ENCODE data around the gene NDRG2. TPM values are rescaled to one million over a fixed set of nuclear protein-coding genes. Genes with fewer than 3 reads are reported as not detected.

NDRG2 gene
- total RNA-seq, 1 donor from 2014 or later, result 2.1 TPM

- TF ChIP-seq CTCF (IDR thresholded peaks at IDR 0.05), result no peak
- intact Hi-C loops (cut with micrococcal nuclease), result no loop called here
- ATAC-seq (ENCODE audit: low read depth) (no peak), DNase-seq (no peak)
- H3K9me3 Mint-ChIP-seq, result no peaks in the 10 kb centered on the region
- no peaks in the 10 kb centered on the region for H3K36me3 Mint-ChIP-seq (ENCODE audit: low read depth)
- no peaks in the 10 kb centered on the region for H3K4me1 Mint-ChIP-seq
- H3K27ac Mint-ChIP-seq, result no peak overlapping the region
- POLR2A ChIA-PET, result no interaction called here
- H3K27me3 Mint-ChIP-seq, result peaks cover 3% of the 10 kb centered on the region
- no peak overlapping the region for H3K4me3 Mint-ChIP-seq
- CTCF ChIA-PET, result no interaction called here
These were observed 28.6 kb upstream of the NDRG2 start for GRCh38 chr14:21053184-21054122.

GRCh38 chr14:21050597-21050996 lies 25.7 kb upstream of the NDRG2 start:
- Mint-ChIP-seq H3K36me3 (ENCODE audit: low read depth) (no peaks in the 10 kb centered on the region), H3K27ac (no peak overlapping the region), H3K4me3 (no peak overlapping the region), H3K9me3 (no peaks in the 10 kb centered on the region), H3K4me1 (no peaks in the 10 kb centered on the region), H3K27me3 (peaks cover 6% of the 10 kb centered on the region)
- ChIA-PET POLR2A (no interaction called here), CTCF (interaction anchor here (1.2 kb wide), 1 partner anchor 36 kb away, joined by 3 read pairs; no protein-coding TSS in a partner anchor)
- no peak for DNase-seq
- no peak for ATAC-seq (ENCODE audit: low read depth)
- no peak for TF ChIP-seq CTCF (IDR thresholded peaks at IDR 0.05)
- intact Hi-C loops (cut with micrococcal nuclease), result no loop called here

- no peaks in the 10 kb centered on the region for H3K36me3 Mint-ChIP-seq (ENCODE audit: low read depth)
- no peak for DNase-seq
- no peaks in the 10 kb centered on the region for H3K4me1 Mint-ChIP-seq
- no peak for TF ChIP-seq CTCF (IDR thresholded peaks at IDR 0.05)
- ATAC-seq (ENCODE audit: low read depth), result no peak
- no peaks in the 10 kb centered on the region for H3K9me3 Mint-ChIP-seq
- peaks cover 17% of the 10 kb centered on the region for H3K27me3 Mint-ChIP-seq
- no peak overlapping the region for H3K4me3 Mint-ChIP-seq
- intact Hi-C loops (cut with micrococcal nuclease), result no loop called here
- POLR2A ChIA-PET, result no interaction called here
- CTCF ChIA-PET, result no interaction called here
- no peak overlapping the region for H3K27ac Mint-ChIP-seq
These were observed 24.4 kb upstream of the NDRG2 start for GRCh38 chr14:21049271-21049673.

- ChIA-PET POLR2A (no interaction called here), CTCF (no interaction called here)
- H3K27ac Mint-ChIP-seq, result no peak overlapping the region
These were observed 23.8 kb upstream of the NDRG2 start for GRCh38 chr14:21048638-21049037.

More at GRCh38 chr14:21048638-21049037, 23.8 kb upstream of the NDRG2 start:
- Mint-ChIP-seq H3K4me3 (no peak overlapping the region), H3K36me3 (ENCODE audit: low read depth) (no peaks in the 10 kb centered on the region), H3K9me3 (no peaks in the 10 kb centered on the region), H3K4me1 (no peaks in the 10 kb centered on the region), H3K27me3 (peaks cover 18% of the 10 kb centered on the region)
- TF ChIP-seq CTCF (IDR thresholded peaks at IDR 0.05), result no peak
- intact Hi-C loops (cut with micrococcal nuclease), result no loop called here
- ATAC-seq (ENCODE audit: low read depth) (no peak), DNase-seq (no peak)
